Measurements from ENCODE around the gene RNF25. TPM values are rescaled to one million over a fixed set of nuclear protein-coding genes. Genes with fewer than 3 reads are reported as not detected.
A peak's percentile ranks its signal among the peaks of the same experiment; 100 is the strongest.

Gene RNF25
- total and polyA plus RNA-seq, 8 donors = 3.6 to 26.8 (median 7.0) TPM; not detected in 1

GRCh38 chr2:218709908-218710307 lies 38.1 kb upstream of the RNF25 start:
- no peak for DNase-seq
- no peaks in the 10 kb centered on the region for H3K27me3 ChIP-seq
- H3K9me3 ChIP-seq = no peaks in the 10 kb centered on the region
- WGBS, 5 donors = 76 to 88% (median 78%) methylated on average over 8 of the region's 8 CpGs
- peak overlapping the region in 1 of 5 donors; percentile 94 for H3K27ac ChIP-seq
- TF ChIP-seq POLR2AphosphoS5 (IDR thresholded peaks at IDR 0.05) (no peak), POLR2A (IDR thresholded peaks at IDR 0.05) (no peak), CTCF (IDR thresholded peaks at IDR 0.05) (no peak), EP300 (IDR thresholded peaks at IDR 0.05) (no peak)
- H3K4me1 ChIP-seq = peaks cover 10 to 30% (median 20%) of the 10 kb centered on the region in 4 donors
- intact Hi-C loops (cut with DNase I; ENCODE audit: low total_unique reads) = loop anchor here (10.0 kb wide), 1 partner anchor 145 kb away; the partner anchor contains the start of gene WNT6
- H3K4me3 ChIP-seq = peak overlapping the region in 3 of 4 donors; percentile 80 to 97 (median 85)
- H3K36me3 ChIP-seq = no peaks in the 10 kb centered on the region

GRCh38 chr2:218708086-218708485 lies 36.3 kb upstream of the RNF25 start:
- WGBS, 5 donors = 86 to 94% (median 91%) methylated on average over 4 of the region's 4 CpGs
- intact Hi-C loops (cut with DNase I; ENCODE audit: low total_unique reads) = loop anchor here (10.0 kb wide), 1 partner anchor 147 kb away; the partner anchor contains the start of gene WNT6
- H3K36me3 ChIP-seq = no peaks in the 10 kb centered on the region
- no peak overlapping the region for H3K27ac ChIP-seq
- TF ChIP-seq CTCF (IDR thresholded peaks at IDR 0.05) (no peak), EP300 (IDR thresholded peaks at IDR 0.05) (no peak), POLR2A (IDR thresholded peaks at IDR 0.05) (no peak), POLR2AphosphoS5 (IDR thresholded peaks at IDR 0.05) (no peak)
- no peak overlapping the region for H3K4me3 ChIP-seq
- no peaks in the 10 kb centered on the region for H3K27me3 ChIP-seq
- H3K9me3 ChIP-seq = no peaks in the 10 kb centered on the region
- peaks cover 10 to 18% (median 14%) of the 10 kb centered on the region in 4 donors for H3K4me1 ChIP-seq
- no peak for DNase-seq

GRCh38 chr2:218703341-218703740 lies 31.5 kb upstream of the RNF25 start:
- Histone ChIP-seq H3K27ac (no peak overlapping the region), H3K36me3 (peaks cover 12 to 47% (median 33%) of the 10 kb centered on the region in 4 donors), H3K4me1 (no peaks in the 10 kb centered on the region), H3K9me3 (no peaks in the 10 kb centered on the region), H3K4me3 (no peak overlapping the region), H3K27me3 (no peaks in the 10 kb centered on the region)
- WGBS, 5 donors = 89 to 97% (median 90%) methylated on average over 4 of the region's 4 CpGs
- TF ChIP-seq POLR2A (IDR thresholded peaks at IDR 0.05) = no peak
- TF ChIP-seq POLR2AphosphoS5 (IDR thresholded peaks at IDR 0.05) = no peak
- TF ChIP-seq CTCF (IDR thresholded peaks at IDR 0.05) = no peak
- TF ChIP-seq EP300 (IDR thresholded peaks at IDR 0.05) = no peak
- intact Hi-C loops (cut with DNase I; ENCODE audit: low total_unique reads) = loop anchor here (10.0 kb wide), 1 partner anchor 151 kb away; the partner anchor contains the start of gene WNT6
- no peak for DNase-seq

- H3K4me3 ChIP-seq = no peak overlapping the region
- no peaks in the 10 kb centered on the region for H3K9me3 ChIP-seq
- no peak overlapping the region for H3K27ac ChIP-seq
- 79 to 87% (median 84%) methylated on average over 2 of the region's 2 CpGs for WGBS, 5 donors
- no peaks in the 10 kb centered on the region for H3K27me3 ChIP-seq
- intact Hi-C loops (cut with DNase I; ENCODE audit: low total_unique reads) = loop anchor here (10.0 kb wide), 1 partner anchor 153 kb away; the partner anchor contains the start of gene WNT6
- DNase-seq = no peak
- TF ChIP-seq EP300 (IDR thresholded peaks at IDR 0.05) (no peak), CTCF (IDR thresholded peaks at IDR 0.05) (no peak), POLR2A (IDR thresholded peaks at IDR 0.05) (no peak), POLR2AphosphoS5 (IDR thresholded peaks at IDR 0.05) (no peak)
- peaks cover 12 to 62% (median 48%) of the 10 kb centered on the region in 4 donors for H3K36me3 ChIP-seq
- H3K4me1 ChIP-seq = no peaks in the 10 kb centered on the region
Measured at GRCh38 chr2:218701806-218702205, 30.0 kb upstream of the RNF25 start.

Measured in stomach (tissue), 9 donors.